Smooth muscle cell (in vitro differentiated cells): ENCODE data around the gene ITGAD. TPM values are rescaled to one million over a fixed set of nuclear protein-coding genes. Genes with fewer than 3 reads are reported as not detected.

Source experiments
- DNase-seq: peaks from one replicate; lab custom pipeline; 2025; ENCODE audit not compliant: unreplicated experiment; lab: John Stamatoyannopoulos, UW
- H2AFZ ChIP-seq: fragments of 200-600 bp; sonication (generic); 2 replicates; pipeline ENCODE4 v1.6.0; 2016; ENCODE audit warnings: antibody characterized with exemption, low read depth, mild to moderate bottlenecking
- H3F3A ChIP-seq: fragments of 200-600 bp; sonication (generic); 2 replicates; pipeline ENCODE4 v1.6.0; 2017; ENCODE audit warnings: antibody characterized with exemption, low read depth
- H3K27ac ChIP-seq: fragments of 200-600 bp; sonication (generic); 2 replicates; pipeline ENCODE4 v1.5.1; 2016; ENCODE audit warnings: low read depth, mild to moderate bottlenecking
- H3K27me3 ChIP-seq: fragments of 200-600 bp; sonication (generic); 2 replicates; pipeline ENCODE4 v1.6.1; 2016; ENCODE audit warnings: low read depth, mild to moderate bottlenecking
- H3K36me3 ChIP-seq: fragments of 200-600 bp; sonication (generic); 2 replicates; pipeline ENCODE4 v1.5.1; 2016; ENCODE audit warnings: low read depth
- H3K4me1 ChIP-seq: fragments of 200-600 bp; sonication (generic); 2 replicates; pipeline ENCODE4 v1.5.1; 2016; ENCODE audit warnings: low read depth
- H3K4me2 ChIP-seq: fragments of 200-600 bp; sonication (generic); 2 replicates; pipeline ENCODE4 v1.6.0; 2016; ENCODE audit warnings: mild to moderate bottlenecking
- H3K4me3 ChIP-seq: fragments of 200-600 bp; sonication (generic); 2 replicates; pipeline ENCODE4 v1.5.1; 2016; ENCODE audit warnings: mild to moderate bottlenecking
- H3K79me2 ChIP-seq: fragments of 200-600 bp; sonication (generic); 2 replicates; pipeline ENCODE4 v1.6.0; 2016; ENCODE audit warnings: low read depth, mild to moderate bottlenecking
- H3K9ac ChIP-seq: fragments of 200-600 bp; sonication (generic); 2 replicates; pipeline ENCODE4 v1.6.0; 2016; ENCODE audit warnings: low read depth
- H3K9me3 ChIP-seq: fragments of 200-600 bp; sonication (generic); replicated peaks from 2 replicates; pipeline ENCODE4 v1.5.1; 2016; ENCODE audit warnings: low read depth
- H4K20me1 ChIP-seq: fragments of 200-600 bp; sonication (generic); 2 replicates; pipeline ENCODE4 v1.6.0; 2016; ENCODE audit warnings: low read depth
- CTCF ChIP-seq: fragments of 200-600 bp; sonication (generic); IDR thresholded peaks from 2 replicates; pipeline ENCODE4 v1.5.1; 2017; ENCODE audit warnings: borderline replicate concordance, mild to moderate bottlenecking, antibody characterized with exemption; ENCODE audit not compliant: insufficient read depth, poor library complexity, severe bottlenecking
- WGBS: methylation state at CpG from one replicate; pipeline ENCODE4 v1.1.7; 2016; ENCODE audit warnings: low lambda C conversion rate; 5-methylcytosine and 5-hydroxymethylcytosine counted together
- polyA plus RNA-seq: library from polyadenylated mRNA; unstranded; fragments of >200 nt; fragmentation: Nextera tagmentation; extraction: Ambion mirVana; gene quantifications from 2 replicates; pipeline ENCODE4 v1.2.1, GENCODE V29; 2016
- total RNA-seq: library from RNA; depleted of rRNA; stranded (reverse); fragments of >200 nt; gene quantifications from 2 replicates; pipeline ENCODE4 v1.2.3, GENCODE V29; 2014

The ITGAD gene
- total and polyA plus RNA-seq, 2 experiments from 2014 or later = not detected

- Histone ChIP-seq H3K4me2 (no peak overlapping the region), H3K4me1 (no peaks in the 10 kb centered on the region), H3K36me3 (no peaks in the 10 kb centered on the region), H3K4me3 (no peak overlapping the region), H3K9me3 (no peaks in the 10 kb centered on the region), H2AFZ (no peak overlapping the region), H4K20me1 (no peaks in the 10 kb centered on the region), H3K27ac (no peak overlapping the region), H3K79me2 (no peaks in the 10 kb centered on the region), H3K9ac (no peak overlapping the region), H3F3A (no peaks in the 10 kb centered on the region), H3K27me3 (no peaks in the 10 kb centered on the region)
- 78% methylated on average over 9 of the region's 9 CpGs for WGBS
- no peak for DNase-seq
- TF ChIP-seq CTCF = no peak
These were observed 11.4 kb downstream of the ITGAD start for GRCh38 chr16:31404353-31405064.

- no peaks in the 10 kb centered on the region for H4K20me1 ChIP-seq
- H3K4me2 ChIP-seq = no peak overlapping the region
- no peaks in the 10 kb centered on the region for H3K36me3 ChIP-seq
- no peak overlapping the region for H2AFZ ChIP-seq
- peaks cover 2% of the 10 kb centered on the region for H3K27me3 ChIP-seq
- no peaks in the 10 kb centered on the region for H3K79me2 ChIP-seq
- no peak for DNase-seq
- no peaks in the 10 kb centered on the region for H3K4me1 ChIP-seq
- H3K27ac ChIP-seq = no peak overlapping the region
- TF ChIP-seq CTCF = no peak
- H3K9ac ChIP-seq = no peak overlapping the region
- H3F3A ChIP-seq = no peaks in the 10 kb centered on the region
- WGBS = 86% methylated on average over 8 of the region's 8 CpGs
- H3K4me3 ChIP-seq = no peak overlapping the region
- no peaks in the 10 kb centered on the region for H3K9me3 ChIP-seq
These were observed 14.3 kb downstream of the ITGAD start for GRCh38 chr16:31407406-31407805.

GRCh38 chr16:31409433-31409832 is 16.3 kb downstream of the ITGAD start:
- Histone ChIP-seq H3K9ac (no peak overlapping the region), H3K27me3 (peaks cover 6% of the 10 kb centered on the region), H3K4me1 (no peaks in the 10 kb centered on the region), H2AFZ (no peak overlapping the region), H3F3A (no peaks in the 10 kb centered on the region), H3K4me2 (no peak overlapping the region), H3K9me3 (no peaks in the 10 kb centered on the region), H3K79me2 (no peaks in the 10 kb centered on the region), H3K36me3 (no peaks in the 10 kb centered on the region), H4K20me1 (no peaks in the 10 kb centered on the region), H3K27ac (no peak overlapping the region), H3K4me3 (no peak overlapping the region)
- TF ChIP-seq CTCF = no peak
- WGBS = 40% methylated on average over 3 of the region's 3 CpGs
- no peak for DNase-seq

GRCh38 chr16:31410082-31410481 is 16.9 kb downstream of the ITGAD start:
- no peak for DNase-seq
- no peaks in the 10 kb centered on the region for H3F3A ChIP-seq
- no peak overlapping the region for H3K9ac ChIP-seq
- H3K27me3 ChIP-seq = peaks cover 6% of the 10 kb centered on the region
- H3K27ac ChIP-seq = no peak overlapping the region
- H3K36me3 ChIP-seq = no peaks in the 10 kb centered on the region
- TF ChIP-seq CTCF = no peak
- H3K9me3 ChIP-seq = no peaks in the 10 kb centered on the region
- no peak overlapping the region for H2AFZ ChIP-seq
- no peaks in the 10 kb centered on the region for H3K79me2 ChIP-seq
- no peak overlapping the region for H3K4me2 ChIP-seq
- no peak overlapping the region for H3K4me3 ChIP-seq
- H4K20me1 ChIP-seq = no peaks in the 10 kb centered on the region
- WGBS = 90% methylated on average over 9 of the region's 9 CpGs
- H3K4me1 ChIP-seq = no peaks in the 10 kb centered on the region
